Uterus (tissue), 4 donors: ENCODE measurements around the gene GPR146. TPM values are rescaled to one million over a fixed set of nuclear protein-coding genes. Genes with fewer than 3 reads are reported as not detected.

Experiments
- DNase-seq, 2 donors: peaks; one replicate each; pipeline ENCODE4 v3.0.0-alpha.2; 2019 to 2020
- H3K27ac ChIP-seq, 2 donors: fragments of 200-600 bp; sonication (generic); 1 replicate in 1 of 2; 2 replicates in 1 of 2; pipeline ENCODE4 v1.5.1; 2016 to 2018
- H3K27me3 ChIP-seq, 2 donors: fragments of 200-600 bp; sonication (generic); one replicate each; pipeline ENCODE4 v1.5.1; 2018 to 2019; ENCODE audit warnings: control low read depth in 1 of 2
- H3K36me3 ChIP-seq, 2 donors: fragments of 200-600 bp; sonication (generic); one replicate each; pipeline ENCODE4 v1.5.1; 2019; ENCODE audit warnings: control low read depth in 1 of 2
- H3K4me1 ChIP-seq, 2 donors: fragments of 200-600 bp; sonication (generic); one replicate each; pipeline ENCODE4 v1.5.1; 2018 to 2019; ENCODE audit warnings: control low read depth in 1 of 2
- H3K4me3 ChIP-seq, 2 donors: fragments of 200-600 bp; sonication (generic); 1 replicate in 1 of 2; 2 replicates in 1 of 2; pipeline ENCODE4 v1.5.1; 2018 to 2019; ENCODE audit warnings: mild to moderate bottlenecking in 1 of 2
- H3K9me3 ChIP-seq, 2 donors: fragments of 200-600 bp; sonication (generic); one replicate each; pipeline ENCODE4 v1.5.1; 2019; ENCODE audit warnings: control low read depth in 1 of 2
- CTCF ChIP-seq, 4 experiments: fragments of 200-600 bp in 2 of 4; fragments of 450-650 bp in 2 of 4; sonication (generic) in 2 of 4; IDR thresholded peaks; one replicate each; pipeline ENCODE4 v1.5.1; 2016 to 2019; ENCODE audit warnings: antibody characterized with exemption in 4 of 4, mild to moderate bottlenecking in 2 of 4, moderate library complexity in 1 of 4
- POLR2A ChIP-seq, 2 donors: fragments of 450-650 bp; IDR thresholded peaks; one replicate each; pipeline ENCODE4 v1.6.1; 2016; ENCODE audit warnings: antibody characterized with exemption in 2 of 2, mild to moderate bottlenecking in 1 of 2, moderate library complexity in 1 of 2
- intact Hi-C: fragments of 100-400 bp; cut with DNase I; formaldehyde crosslinking; loops from one replicate; pipeline ENCODE4 v1.15.1; 2023; ENCODE audit warnings: low total_unique reads
- total RNA-seq, 4 donors: library from RNA; depleted of rRNA in 3 of 4; stranded (reverse); fragments of >200 nt in 3 of 4; gene quantifications; one replicate each; pipeline versions ENCODE4 v1.1.0 to v1.2.4, GENCODE V29; 2014 to 2023
- donor health status: DM: yes; HTN: yes; CAD: no.

Gene GPR146
- total RNA-seq, 4 donors from 2014 or later = 10.0 to 110 (median 32.9) TPM

- H3K27me3 ChIP-seq = no peaks in the 10 kb centered on the region
- no peaks in the 10 kb centered on the region for H3K9me3 ChIP-seq
- H3K36me3 ChIP-seq = no peaks in the 10 kb centered on the region
- peak overlapping the region; percentile 85 to 87 for H3K27ac ChIP-seq
- TF ChIP-seq POLR2A (IDR thresholded peaks at IDR 0.05) (no peak), CTCF (IDR thresholded peaks at IDR 0.05) (no peak)
- peak overlapping the region; percentile 39 to 54 for H3K4me3 ChIP-seq
- H3K4me1 ChIP-seq = peaks cover 3 to 7% of the 10 kb centered on the region in 2 donors
- no peak for DNase-seq
- intact Hi-C loops = no loop called here
Observed at GRCh38 chr7:1045069-1046063, 1.0 kb downstream of the GPR146 start.

DNA sequence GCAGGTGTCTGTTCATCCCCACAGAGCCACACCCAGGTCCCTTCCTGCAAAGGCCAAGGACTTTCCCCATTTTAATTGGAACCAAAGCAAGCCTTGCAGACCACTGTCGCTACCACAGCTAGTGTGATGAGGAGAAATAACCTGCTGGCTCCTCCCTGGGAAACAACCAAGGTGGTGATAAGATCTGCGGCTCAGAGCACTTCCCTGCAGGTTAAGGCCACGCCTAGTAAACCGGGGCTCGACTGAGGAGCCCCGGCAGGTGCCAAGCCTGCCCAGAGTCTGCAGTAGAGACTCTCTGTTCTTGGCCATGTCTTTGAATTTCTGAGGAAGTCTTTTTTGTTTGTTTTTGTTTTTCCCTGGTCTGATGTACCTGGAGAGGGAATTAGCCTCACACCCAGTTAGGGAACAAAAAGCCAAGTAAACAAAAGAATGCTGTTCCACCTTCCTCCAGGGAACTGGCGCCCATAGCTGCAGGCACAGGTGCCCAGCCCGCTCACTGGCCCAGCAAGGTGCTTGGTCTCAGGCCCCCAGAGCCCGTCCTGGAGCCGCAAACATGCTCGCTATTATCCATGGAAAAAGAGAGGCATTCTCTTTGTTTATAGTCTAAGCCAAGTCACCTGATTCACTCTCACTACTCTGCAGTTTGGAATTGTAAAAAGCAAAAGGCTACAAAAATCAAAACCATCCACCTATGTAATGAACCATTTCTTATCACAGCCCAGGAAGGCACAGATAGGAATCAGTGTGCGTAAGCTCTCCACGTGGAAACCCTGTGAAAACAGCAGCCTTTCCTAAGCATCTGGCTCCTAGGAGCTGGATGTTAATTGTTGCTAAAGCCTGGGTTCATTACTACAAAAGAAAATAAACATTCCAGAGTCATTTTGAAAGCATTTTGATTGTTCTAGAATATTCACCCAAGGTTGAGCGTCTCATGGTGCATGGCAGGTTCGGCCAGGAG is 2.7 kb downstream of the GPR146 start:
- DNase-seq = no peak
- Histone ChIP-seq H3K27ac (peak overlapping the region in 1 of 2 donors; percentile 2), H3K27me3 (no peaks in the 10 kb centered on the region), H3K9me3 (no peaks in the 10 kb centered on the region), H3K4me3 (no peak overlapping the region), H3K4me1 (peaks cover 3 to 13% of the 10 kb centered on the region in 2 donors), H3K36me3 (no peaks in the 10 kb centered on the region)
- TF ChIP-seq POLR2A (IDR thresholded peaks at IDR 0.05) (no peak), CTCF (IDR thresholded peaks at IDR 0.05) (no peak)
- intact Hi-C loops = no loop called here

GRCh38 chr7:1049006-1049741 is 4.8 kb downstream of the GPR146 start:
- peak overlapping the region; percentile 13 to 35 for H3K27ac ChIP-seq
- H3K4me1 ChIP-seq = peaks cover 3 to 17% of the 10 kb centered on the region in 2 donors
- peak in 1 of 2 donors; percentile 49 for DNase-seq
- intact Hi-C loops = no loop called here
- H3K27me3 ChIP-seq = no peaks in the 10 kb centered on the region
- H3K36me3 ChIP-seq = no peaks in the 10 kb centered on the region
- no peak overlapping the region for H3K4me3 ChIP-seq
- no peaks in the 10 kb centered on the region for H3K9me3 ChIP-seq
- TF ChIP-seq POLR2A (IDR thresholded peaks at IDR 0.05) (no peak), CTCF (IDR thresholded peaks at IDR 0.05) (no peak)

DNA sequence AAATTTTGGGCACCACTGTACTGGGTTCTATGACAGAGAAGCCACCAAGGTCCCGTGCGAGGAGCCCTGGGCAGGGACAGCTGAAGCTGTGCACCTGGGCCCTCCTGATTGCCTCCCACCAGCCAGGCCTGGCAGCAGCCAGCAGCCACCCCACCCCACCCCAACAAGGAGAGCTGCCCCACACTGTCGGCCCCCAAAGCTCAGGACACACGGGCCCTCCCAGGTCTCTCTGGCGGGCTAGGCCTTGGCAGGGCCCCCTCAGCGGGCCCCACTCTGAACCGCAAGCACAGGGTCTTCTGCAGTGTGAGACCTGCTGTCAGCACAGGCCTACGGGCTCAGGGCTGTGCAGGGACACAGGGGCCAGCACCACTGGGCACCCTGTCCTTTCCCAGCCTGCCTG is 5.5 kb downstream of the GPR146 start:
- no peak for TF ChIP-seq CTCF (IDR thresholded peaks at IDR 0.05)
- no peak for TF ChIP-seq POLR2A (IDR thresholded peaks at IDR 0.05)
- H3K27ac ChIP-seq = peak overlapping the region; percentile 13 to 35
- DNase-seq = no peak
- intact Hi-C loops = no loop called here
- H3K4me1 ChIP-seq = peaks cover 3 to 18% of the 10 kb centered on the region in 2 donors
- H3K4me3 ChIP-seq = no peak overlapping the region
- H3K27me3 ChIP-seq = no peaks in the 10 kb centered on the region
- no peaks in the 10 kb centered on the region for H3K9me3 ChIP-seq
- H3K36me3 ChIP-seq = no peaks in the 10 kb centered on the region
